B cell (primary cell): ENCODE data around the gene KCNH8. TPM values are rescaled to one million over a fixed set of nuclear protein-coding genes. Genes with fewer than 3 reads are reported as not detected.

Experiments used
- ATAC-seq: fragments of 200-7000 bp; cut with Tn5 transposase; one replicate; pipeline ENCODE4 v1.10.0; 2021; ENCODE audit warnings: low read depth, mild to moderate bottlenecking, moderate number of reproducible peaks, moderate library complexity
- CTCF ChIA-PET: fragments of 350-600 bp; sonication (Branson Sonifier 250); formaldehyde crosslinking; loops from one replicate; lab custom pipeline; 2021; ENCODE audit warnings: antibody characterized with exemption, inconsistent platforms; lab: Charles Lee
- POLR2A ChIA-PET: fragments of 350-600 bp; sonication (Branson Sonifier 250); formaldehyde crosslinking; loops from one replicate; lab custom pipeline; 2021; ENCODE audit warnings: antibody characterized with exemption; lab: Charles Lee
- DNase-seq: peaks from one replicate; pipeline ENCODE4 v3.0.0; 2013
- H2AFZ ChIP-seq: 2 replicates; pipeline ENCODE4 v1.6.1; 2012; ENCODE audit warnings: mild to moderate bottlenecking, low read depth, low read length; ENCODE audit not compliant: insufficient read depth, poor library complexity, severe bottlenecking
- H3K27ac ChIP-seq, 2 donors: 1 replicate in 1 of 2; 2 replicates in 1 of 2; pipeline ENCODE4 v1.5.1; 2012 to 2013; ENCODE audit warnings: low read length in 2 of 2, mild to moderate bottlenecking in 2 of 2, moderate library complexity in 1 of 2
- H3K27me3 ChIP-seq, 4 experiments: fragments of 200-600 bp in 1 of 4; sonication (generic) in 1 of 4; replicated peaks in 1 of 4; 1 replicate in 2 of 4; 2 replicates in 2 of 4; pipeline versions ENCODE4 v1.6.1 to v1.7.0; 2013 to 2016; ENCODE audit warnings: low read length in 3 of 4, mild to moderate bottlenecking in 2 of 4, mixed read lengths in 1 of 4, moderate library complexity in 1 of 4; ENCODE audit not compliant: insufficient read depth in 4 of 4, control insufficient read depth in 3 of 4; ENCODE audit errors: control extremely low read depth in 1 of 4
- H3K36me3 ChIP-seq, 2 experiments: replicated peaks in 1 of 2; 1 replicate in 1 of 2; 2 replicates in 1 of 2; pipeline versions ENCODE4 v1.6.1 to v1.7.1; 2013; ENCODE audit warnings: low read length in 1 of 2; ENCODE audit not compliant: insufficient read depth in 2 of 2, control insufficient read depth in 1 of 2; ENCODE audit errors: control extremely low read depth in 1 of 2, extremely low read depth in 1 of 2
- H3K4me1 ChIP-seq, 2 donors: fragments of 200-600 bp in 1 of 2; sonication (generic) in 1 of 2; 1 replicate in 1 of 2; 2 replicates in 1 of 2; pipeline versions ENCODE4 v1.5.1 to v1.6.1; 2013 to 2017; ENCODE audit warnings: low read length in 2 of 2; ENCODE audit not compliant: control insufficient read depth in 2 of 2, insufficient read depth in 2 of 2
- H3K4me2 ChIP-seq: replicated peaks from 2 replicates; pipeline ENCODE3; 2012; ENCODE audit warnings: mild to moderate bottlenecking, low read depth, low read length; ENCODE audit not compliant: poor library complexity, severe bottlenecking
- H3K4me3 ChIP-seq, 5 experiments: fragments of 200-600 bp in 1 of 5; sonication (generic) in 1 of 5; 1 replicate in 3 of 5; 2 replicates in 2 of 5; pipeline versions ENCODE4 v1.5.1 to v1.7.0; 2011 to 2016; ENCODE audit warnings: low read length in 4 of 5, mild to moderate bottlenecking in 4 of 5, low read depth in 2 of 5, control low read depth in 1 of 5, moderate library complexity in 1 of 5; ENCODE audit not compliant: insufficient read depth in 1 of 5; ENCODE audit errors: control extremely low read depth in 1 of 5, extremely low read depth in 1 of 5
- H3K79me2 ChIP-seq: fragments of 200-600 bp; sonication (generic); one replicate; pipeline ENCODE4 v1.6.0; 2016; ENCODE audit warnings: low read length; ENCODE audit not compliant: control insufficient read depth, insufficient read depth
- H3K9ac ChIP-seq: fragments of 200-600 bp; sonication (generic); 2 replicates; pipeline ENCODE4 v1.6.1; 2017; ENCODE audit warnings: mild to moderate bottlenecking, low read length, moderate library complexity
- H3K9me3 ChIP-seq, 3 donors: one replicate each; pipeline versions ENCODE4 v1.6.1 to v1.7.1; 2013; ENCODE audit warnings: low read length in 2 of 3; ENCODE audit not compliant: control insufficient read depth in 2 of 3, insufficient read depth in 1 of 3; ENCODE audit errors: control extremely low read depth in 1 of 3
- H4K20me1 ChIP-seq: 2 replicates; pipeline ENCODE4 v1.6.0; 2012; ENCODE audit warnings: mild to moderate bottlenecking, low read length; ENCODE audit not compliant: insufficient read depth, control insufficient read depth, poor library complexity, severe bottlenecking
- H3K27ac Mint-ChIP-seq: one replicate; pipeline ENCODE4 v1.8.0; 2021; ENCODE audit warnings: mixed read lengths
- H3K27me3 Mint-ChIP-seq: one replicate; pipeline ENCODE4 v1.8.0; 2021; ENCODE audit warnings: mixed read lengths
- H3K4me1 Mint-ChIP-seq: one replicate; pipeline ENCODE4 v1.8.0; 2021; ENCODE audit warnings: mixed read lengths
- H3K4me3 Mint-ChIP-seq: one replicate; pipeline ENCODE4 v1.8.0; 2021; ENCODE audit warnings: mixed read lengths
- H3K9me3 Mint-ChIP-seq: one replicate; pipeline ENCODE4 v1.8.0; 2022; ENCODE audit warnings: mixed read lengths; ENCODE audit not compliant: insufficient read depth
- CTCF ChIP-seq: fragments of 200-600 bp; IDR thresholded peaks from one replicate; pipeline ENCODE4 v1.8.0; 2022; ENCODE audit warnings: antibody characterized with exemption, mild to moderate bottlenecking
- EZH2 ChIP-seq: IDR thresholded peaks from 2 replicates; pipeline ENCODE4 v1.6.1; 2012; ENCODE audit warnings: borderline replicate concordance, low read depth, mild to moderate bottlenecking, moderate library complexity, low read length; ENCODE audit not compliant: insufficient read depth, poor library complexity, severe bottlenecking
- WGBS: methylation state at CpG from one replicate; pipeline ENCODE4 v1.1.5; 2013; ENCODE audit warnings: missing lambda C conversion rate; ENCODE audit not compliant: insufficient coverage; 5-methylcytosine and 5-hydroxymethylcytosine counted together
- intact Hi-C: fragments of 100-400 bp; cut with micrococcal nuclease; formaldehyde crosslinking; loops from one replicate; pipeline ENCODE4 v1.10.0; 2022
- polyA plus RNA-seq: library from polyadenylated mRNA; depleted of rRNA; stranded (reverse); fragments of >200 nt; gene quantifications from 2 replicates; pipeline ENCODE4 v1.2.3, GENCODE V29; 2012
- total RNA-seq, 2 donors: library from RNA; stranded (reverse); fragments of 120-200 nt in 1 of 2; gene quantifications; 1 replicate in 1 of 2; 2 replicates in 1 of 2; pipeline versions ENCODE4 v1.2.3 to v1.2.4, GENCODE V29; 2013 to 2022

KCNH8 gene
- total and polyA plus RNA-seq, 2 donors (not counting 1 experiment from before 2014, with no cell fraction given): 4.0 to 12.7 TPM

- DNase-seq (no peak), ATAC-seq (no peak)
- no peak overlapping the region for H3K27ac Mint-ChIP-seq
- no peak overlapping the region for H3K4me3 Mint-ChIP-seq
- 94% methylated on average over 3 of the region's 6 CpGs for WGBS
- H3K9me3 Mint-ChIP-seq: peaks cover under 1% of the 10 kb centered on the region
- ChIA-PET POLR2A (no interaction called here), CTCF (interaction anchor here (0.6 to 1.9 kb wide), 3 partner anchors 9 to 634 kb away, joined by 3 to 6 read pairs (median 4); no protein-coding TSS in a partner anchor)
- H3K4me1 Mint-ChIP-seq: peaks cover 25% of the 10 kb centered on the region
- no peak overlapping the region for H3K27ac ChIP-seq
- intact Hi-C loops: no loop called here
- no peak overlapping the region for H2AFZ ChIP-seq
- H3K9me3 ChIP-seq: peaks cover 0 to 4% (median 4%) of the 10 kb centered on the region in 3 donors
- H3K79me2 ChIP-seq: no peaks in the 10 kb centered on the region
- no peak overlapping the region for H3K4me3 ChIP-seq
- no peaks in the 10 kb centered on the region for H3K27me3 Mint-ChIP-seq
- no peaks in the 10 kb centered on the region for H3K36me3 ChIP-seq
- peaks cover 5 to 15% of the 10 kb centered on the region in 2 donors for H3K4me1 ChIP-seq
- H3K4me2 ChIP-seq: no peak overlapping the region
- H4K20me1 ChIP-seq: no peaks in the 10 kb centered on the region
- no peak overlapping the region for H3K9ac ChIP-seq
- H3K27me3 ChIP-seq: no peaks in the 10 kb centered on the region
- no peak for TF ChIP-seq CTCF
- TF ChIP-seq EZH2: no peak
Measured at GRCh38 chr3:19250959-19251610, 102.8 kb downstream of the KCNH8 start.

- DNase-seq (no peak), ATAC-seq (no peak)
- Histone ChIP-seq H3K27me3 (no peaks in the 10 kb centered on the region), H3K79me2 (no peaks in the 10 kb centered on the region), H3K9ac (peak overlapping the region; percentile 10), H3K9me3 (peaks cover 0 to 5% (median 4%) of the 10 kb centered on the region in 3 donors), H3K4me1 (peaks cover 5 to 10% of the 10 kb centered on the region in 2 donors), H3K27ac (no peak overlapping the region), H3K4me3 (no peak overlapping the region), H3K4me2 (peak overlapping the region; percentile 39), H4K20me1 (no peaks in the 10 kb centered on the region), H3K36me3 (no peaks in the 10 kb centered on the region), H2AFZ (no peak overlapping the region)
- H3K4me1 Mint-ChIP-seq: peaks cover 13% of the 10 kb centered on the region
- ChIA-PET POLR2A (no interaction called here), CTCF (no interaction called here)
- H3K27me3 Mint-ChIP-seq: no peaks in the 10 kb centered on the region
- no peak overlapping the region for H3K4me3 Mint-ChIP-seq
- TF ChIP-seq EZH2: no peak
- no peak for TF ChIP-seq CTCF
- intact Hi-C loops: no loop called here
- no CpG with 5 or more reads among the region's 2 CpGs for WGBS
- H3K27ac Mint-ChIP-seq: peak overlapping the region; percentile 1
- peaks cover 3% of the 10 kb centered on the region for H3K9me3 Mint-ChIP-seq
Measured at GRCh38 chr3:19254189-19254588, 105.9 kb downstream of the KCNH8 start.
